Spleen (tissue), 13 donors: ENCODE measurements around the gene RGS7BP. TPM values are rescaled to one million over a fixed set of nuclear protein-coding genes. Genes with fewer than 3 reads are reported as not detected.
A peak's percentile ranks its signal among the peaks of the same experiment; 100 is the strongest.

Experiments
- DNase-seq: peaks from one replicate; pipeline ENCODE4 v3.0.0-alpha.2; 2020
- H3K27ac ChIP-seq, 8 donors: fragments of 200-600 bp; sonication (generic) in 7 of 8; 1 replicate in 4 of 8; 2 replicates in 4 of 8; pipeline versions ENCODE4 v1.5.0 to v1.8.0; 2016 to 2021; ENCODE audit warnings: inconsistent platforms in 4 of 8, mild to moderate bottlenecking in 4 of 8, moderate library complexity in 1 of 8
- H3K27me3 ChIP-seq, 7 donors: fragments of 200-600 bp; sonication (generic) in 6 of 7; replicated peaks in 1 of 7; 1 replicate in 4 of 7; 2 replicates in 3 of 7; pipeline versions ENCODE4 v1.5.0 to v1.8.0; 2016 to 2021; ENCODE audit warnings: inconsistent platforms in 3 of 7, mild to moderate bottlenecking in 1 of 7
- H3K36me3 ChIP-seq, 6 donors: fragments of 200-600 bp; sonication (generic) in 5 of 6; 1 replicate in 4 of 6; 2 replicates in 2 of 6; pipeline versions ENCODE4 v1.5.0 to v1.8.0; 2016 to 2021; ENCODE audit warnings: inconsistent platforms in 2 of 6
- H3K4me1 ChIP-seq, 6 donors: fragments of 200-600 bp; sonication (generic) in 5 of 6; 1 replicate in 3 of 6; 2 replicates in 3 of 6; pipeline versions ENCODE4 v1.5.0 to v1.8.0; 2016 to 2021; ENCODE audit warnings: inconsistent platforms in 3 of 6
- H3K4me3 ChIP-seq, 8 donors: fragments of 200-600 bp; sonication (generic) in 7 of 8; 1 replicate in 4 of 8; 2 replicates in 4 of 8; pipeline versions ENCODE4 v1.5.0 to v1.8.0; 2016 to 2021; ENCODE audit warnings: inconsistent platforms in 4 of 8, mild to moderate bottlenecking in 4 of 8, moderate library complexity in 2 of 8
- H3K9me3 ChIP-seq, 8 donors: fragments of 200-600 bp; sonication (generic) in 7 of 8; 1 replicate in 4 of 8; 2 replicates in 4 of 8; pipeline versions ENCODE4 v1.5.0 to v1.8.0; 2016 to 2021; ENCODE audit warnings: inconsistent platforms in 4 of 8
- POLR2A ChIP-seq, 3 donors: fragments of 450-650 bp; IDR thresholded peaks; one replicate each; pipeline ENCODE4 v1.5.1; 2017; ENCODE audit warnings: antibody characterized with exemption in 3 of 3, mild to moderate bottlenecking in 1 of 3
- POLR2AphosphoS5 ChIP-seq, 3 donors: sonication (generic); formaldehyde crosslinking; IDR thresholded peaks; one replicate each; pipeline ENCODE4 v1.5.1; 2017; ENCODE audit warnings: antibody characterized with exemption in 3 of 3
- WGBS, 5 donors: extraction: QIAGEN DNeasy Blood & Tissue Kit in 3 of 5; methylation state at CpG; one replicate each; pipeline versions ENCODE4 v1.1.5 to v1.1.7; 2013 to 2018; 5-methylcytosine and 5-hydroxymethylcytosine counted together
- intact Hi-C: fragments of 100-400 bp; cut with DNase I; formaldehyde crosslinking; loops from one replicate; pipeline ENCODE4 v1.15.0; 2023; ENCODE audit warnings: low total_unique reads
- long read RNA-seq, 2 donors: transcript quantifications; one replicate each; lab custom pipeline, GENCODE V29; 2026
- polyA plus RNA-seq, 3 donors: library from polyadenylated mRNA; stranded (reverse); fragments of 200-250 nt; gene quantifications; one replicate each; pipeline ENCODE4 v1.2.1, GENCODE V29; 2013
- total RNA-seq, 7 donors: library from RNA; depleted of rRNA in 3 of 7; stranded (reverse); fragments of >200 nt in 3 of 7; fragmentation: NEBNext Ultra II Directional in 4 of 7; extraction: Animal tissue kit (Norgen Biotek cat#: 25700) in 4 of 7; gene quantifications; one replicate each; pipeline versions ENCODE4 v1.1.0 to v1.2.1, GENCODE V29; 2016 to 2021
- TF ChIP-seq, protein P1 (sequence below), 11 experiments: fragments of 200-600 bp in 7 of 11; fragments of 450-650 bp in 4 of 11; sonication (generic) in 4 of 11; IDR thresholded peaks in 8 of 11; conservative IDR thresholded peaks in 3 of 11; 1 replicate in 7 of 11; 2 replicates in 4 of 11; pipeline versions ENCODE4 v1.4.0 to v1.8.0; 2016 to 2021; ENCODE audit warnings: antibody characterized with exemption in 11 of 11, inconsistent platforms in 4 of 11, mild to moderate bottlenecking in 1 of 11
- donor health status: healthy with polysubstance abuse.
- donor health status: DM: no; HTN: no; CAD: no; lungs with moderate emphysema.
- donor health status: DM: no; HTN: no; CAD: no.
- donor health status: Bipolar disorder and iron deficiency.
- donor health status: healthy.
- donor health status: DM: no; HTN: no; CAD: no.
- donor health status: DM: yes; HTN: yes; CAD: no.

RGS7BP gene
- total RNA-seq: 1 to 10 TPM in 4 of 7 donors, under 1 TPM in 3; 0.18 to 3.7 (median 1.2) TPM
- under 1 TPM; 0.11 to 0.64 (median 0.12) TPM for polyA plus RNA-seq
- long read RNA-seq, donor 1: 0 reads
- long read RNA-seq, donor 2: 0 reads

DNA sequence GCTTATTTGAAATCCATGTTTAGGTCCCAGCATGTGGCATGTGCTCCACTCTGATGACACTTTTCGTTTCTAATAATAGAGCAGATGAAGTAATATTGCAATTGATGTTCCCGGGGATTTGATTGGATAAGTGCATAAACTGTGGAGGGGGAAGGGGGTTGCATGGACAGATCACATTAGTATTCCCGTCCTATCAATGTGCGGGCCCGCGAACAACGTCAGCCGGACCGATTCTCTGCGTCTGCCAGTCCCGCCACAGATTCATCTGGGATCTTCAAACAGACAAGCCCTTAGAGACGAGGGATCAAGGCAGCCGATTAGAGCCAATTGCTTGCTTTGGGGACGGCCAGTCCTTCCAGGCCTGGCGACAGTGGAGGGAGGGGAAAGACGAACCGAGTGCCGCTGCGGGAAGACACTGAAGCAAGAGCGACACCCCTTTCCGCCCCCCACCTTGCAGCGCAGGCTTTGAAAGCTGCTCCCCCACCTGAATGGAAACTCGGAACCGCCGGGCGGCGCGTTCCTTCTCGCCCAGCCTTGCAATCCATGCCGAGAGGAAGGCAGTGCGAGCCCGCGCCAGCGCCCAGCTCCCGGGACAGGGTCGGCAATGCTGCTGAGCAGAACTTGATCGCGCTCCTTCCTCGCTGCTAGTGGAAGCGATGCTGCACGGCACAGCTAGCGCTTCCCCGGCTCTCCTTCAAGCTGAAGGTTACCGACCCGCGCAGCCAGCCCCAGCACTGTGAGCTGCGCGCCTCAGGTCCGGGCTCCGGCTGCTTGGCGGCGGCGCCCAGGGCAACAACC is at the start of gene RGS7BP:
TSS of gene RGS7BP (plus strand) at position 247 of the 798 bp plus-strand sequence. CDS start 610 bp downstream, outside the sequence.
- H3K36me3 ChIP-seq: no peaks in the 10 kb centered on the region
- H3K9me3 ChIP-seq: no peaks in the 10 kb centered on the region
- H3K27ac ChIP-seq: peak within 1 kb of the TSS in 5 of 8 donors; percentile 10 to 50 (median 29)
- peak within 1 kb of the TSS; percentile 16 to 67 (median 38) for H3K4me3 ChIP-seq
- TF ChIP-seq POLR2AphosphoS5 (IDR thresholded peaks at IDR 0.05) (peak in 2 of 3 donors; percentile 21 to 41), POLR2A (IDR thresholded peaks at IDR 0.05) (no peak)
- TF ChIP-seq, protein P1, sequence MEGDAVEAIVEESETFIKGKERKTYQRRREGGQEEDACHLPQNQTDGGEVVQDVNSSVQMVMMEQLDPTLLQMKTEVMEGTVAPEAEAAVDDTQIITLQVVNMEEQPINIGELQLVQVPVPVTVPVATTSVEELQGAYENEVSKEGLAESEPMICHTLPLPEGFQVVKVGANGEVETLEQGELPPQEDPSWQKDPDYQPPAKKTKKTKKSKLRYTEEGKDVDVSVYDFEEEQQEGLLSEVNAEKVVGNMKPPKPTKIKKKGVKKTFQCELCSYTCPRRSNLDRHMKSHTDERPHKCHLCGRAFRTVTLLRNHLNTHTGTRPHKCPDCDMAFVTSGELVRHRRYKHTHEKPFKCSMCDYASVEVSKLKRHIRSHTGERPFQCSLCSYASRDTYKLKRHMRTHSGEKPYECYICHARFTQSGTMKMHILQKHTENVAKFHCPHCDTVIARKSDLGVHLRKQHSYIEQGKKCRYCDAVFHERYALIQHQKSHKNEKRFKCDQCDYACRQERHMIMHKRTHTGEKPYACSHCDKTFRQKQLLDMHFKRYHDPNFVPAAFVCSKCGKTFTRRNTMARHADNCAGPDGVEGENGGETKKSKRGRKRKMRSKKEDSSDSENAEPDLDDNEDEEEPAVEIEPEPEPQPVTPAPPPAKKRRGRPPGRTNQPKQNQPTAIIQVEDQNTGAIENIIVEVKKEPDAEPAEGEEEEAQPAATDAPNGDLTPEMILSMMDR (IDR thresholded peaks at IDR 0.05 in 8 of 11, conservative IDR thresholded peaks at IDR 0.05 in 3 of 11): peak in 4 of 11 experiments; percentile 17 to 32 (median 24)
- intact Hi-C loops: no loop called here
- H3K27me3 ChIP-seq: peaks cover 0 to 57% (median 20%) of the 10 kb centered on the region in 7 donors
- peaks cover 0 to 24% (median 5%) of the 10 kb centered on the region in 6 donors for H3K4me1 ChIP-seq
- 4 to 7% (median 5%) methylated on average over 26 to 53 of the region's 53 CpGs for WGBS, 5 donors
- DNase-seq: peak; percentile 77

GRCh38 chr5:64457846-64458245 is 48.0 kb upstream of the RGS7BP start:
- Histone ChIP-seq H3K27ac (no peak overlapping the region), H3K27me3 (no peaks in the 10 kb centered on the region), H3K36me3 (no peaks in the 10 kb centered on the region), H3K9me3 (peaks cover 0 to 13% (median 5%) of the 10 kb centered on the region in 8 donors), H3K4me1 (no peaks in the 10 kb centered on the region), H3K4me3 (no peak overlapping the region)
- TF ChIP-seq, protein P1 (IDR thresholded peaks at IDR 0.05 in 8 of 11, conservative IDR thresholded peaks at IDR 0.05 in 3 of 11): no peak
- TF ChIP-seq POLR2A (IDR thresholded peaks at IDR 0.05) (no peak), POLR2AphosphoS5 (IDR thresholded peaks at IDR 0.05) (no peak)
- intact Hi-C loops: no loop called here
- 62 to 78% (median 73%) methylated on average over 1 of the region's 1 CpG for WGBS, 5 donors
- DNase-seq: no peak

DNA sequence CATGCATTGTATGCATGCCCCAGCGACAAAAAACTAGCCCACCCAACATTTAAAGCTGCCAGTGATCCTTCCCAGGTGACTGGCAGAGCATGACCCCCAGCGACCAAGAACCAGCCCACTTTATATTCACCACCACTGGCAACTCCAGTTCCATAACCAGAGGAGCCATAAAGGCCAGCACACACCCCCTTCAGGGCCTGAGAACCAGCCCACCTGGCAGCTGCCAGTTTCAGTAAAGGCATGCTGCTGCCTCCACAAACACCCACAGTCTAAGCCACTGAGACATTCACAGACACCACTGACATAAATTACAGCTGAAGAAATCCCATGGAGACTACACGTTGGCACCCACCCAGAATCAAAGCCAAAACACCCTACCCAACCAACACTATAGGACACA is 46.9 kb upstream of the RGS7BP start:
- WGBS, 5 donors: 61 to 78% (median 72%) methylated on average over 3 of the region's 3 CpGs
- H3K4me3 ChIP-seq: no peak overlapping the region
- H3K9me3 ChIP-seq: peaks cover 0 to 24% (median 11%) of the 10 kb centered on the region in 8 donors
- TF ChIP-seq POLR2AphosphoS5 (IDR thresholded peaks at IDR 0.05): no peak
- TF ChIP-seq, protein P1 (IDR thresholded peaks at IDR 0.05 in 8 of 11, conservative IDR thresholded peaks at IDR 0.05 in 3 of 11): no peak
- TF ChIP-seq POLR2A (IDR thresholded peaks at IDR 0.05): no peak
- H3K36me3 ChIP-seq: no peaks in the 10 kb centered on the region
- no peaks in the 10 kb centered on the region for H3K4me1 ChIP-seq
- H3K27me3 ChIP-seq: no peaks in the 10 kb centered on the region
- DNase-seq: no peak
- intact Hi-C loops: no loop called here
- no peak overlapping the region for H3K27ac ChIP-seq

GRCh38 chr5:64462391-64462790 is 43.4 kb upstream of the RGS7BP start:
- DNase-seq: no peak
- H3K4me1 ChIP-seq: no peaks in the 10 kb centered on the region
- 66 to 84% (median 68%) methylated on average over 4 of the region's 4 CpGs for WGBS, 5 donors
- no peaks in the 10 kb centered on the region for H3K27me3 ChIP-seq
- intact Hi-C loops: no loop called here
- no peaks in the 10 kb centered on the region for H3K36me3 ChIP-seq
- no peak overlapping the region for H3K27ac ChIP-seq
- TF ChIP-seq POLR2A (IDR thresholded peaks at IDR 0.05) (no peak), POLR2AphosphoS5 (IDR thresholded peaks at IDR 0.05) (no peak)
- TF ChIP-seq, protein P1 (IDR thresholded peaks at IDR 0.05 in 8 of 11, conservative IDR thresholded peaks at IDR 0.05 in 3 of 11): no peak
- H3K9me3 ChIP-seq: peaks cover 0 to 33% (median 22%) of the 10 kb centered on the region in 8 donors
- H3K4me3 ChIP-seq: no peak overlapping the region
